Caco-2 (cell line): ENCODE results near the gene CACNA2D2. TPM values are rescaled to one million over a fixed set of nuclear protein-coding genes. Genes with fewer than 3 reads are reported as not detected.

Source experiments
- BruUV-seq: library from RNA; stranded (reverse); fragments of 400-500 nt; replicated peaks from 2 replicates; lab custom pipeline; 2021; lab: Mats Ljungman, UMichigan
- CTCF ChIA-PET: fragments of 300-600 bp; sonication (Branson Sonifier 250); formaldehyde crosslinking; loops from one replicate; lab custom pipeline; 2022; ENCODE audit warnings: antibody characterized with exemption; lab: Charles Lee
- POLR2A ChIA-PET: fragments of 300-600 bp; sonication (Branson Sonifier 250); formaldehyde crosslinking; loops from one replicate; lab custom pipeline; 2022; ENCODE audit warnings: antibody characterized with exemption; lab: Charles Lee
- DNase-seq, 2 experiments: peaks; one replicate each; pipeline versions ENCODE4 v3.0.0 to v3.0.0-alpha.2; 2020 to 2022
- H3K27me3 ChIP-seq: replicated peaks from 2 replicates; pipeline ENCODE4 v1.6.0; 2011; ENCODE audit warnings: low read length; ENCODE audit not compliant: control insufficient read depth, insufficient read depth
- H3K36me3 ChIP-seq: 2 replicates; pipeline ENCODE4 v1.5.1; 2011; ENCODE audit warnings: low read length; ENCODE audit not compliant: control insufficient read depth, insufficient read depth
- H3K4me1 ChIP-seq: fragments of 250-450 bp; sonication (Bioruptor Pico); 2 replicates; pipeline ENCODE4 v1.5.1; 2020; ENCODE audit warnings: mild to moderate bottlenecking
- H3K4me3 ChIP-seq: 2 replicates; pipeline ENCODE4 v1.5.1; 2011; ENCODE audit warnings: low read depth, mild to moderate bottlenecking, control low read depth, low read length
- H3K9me3 ChIP-seq: fragments of 250-450 bp; sonication (Bioruptor Pico); 2 replicates; pipeline ENCODE4 v1.5.1; 2020; ENCODE audit warnings: mild to moderate bottlenecking, moderate library complexity
- H3K27ac Mint-ChIP-seq: one replicate; pipeline ENCODE4 v1.8.0; 2022; ENCODE audit warnings: mixed read lengths; ENCODE audit not compliant: unreplicated experiment
- H3K27me3 Mint-ChIP-seq: one replicate; pipeline ENCODE4 v1.8.0; 2022; ENCODE audit warnings: mixed read lengths; ENCODE audit not compliant: insufficient read depth, unreplicated experiment
- H3K36me3 Mint-ChIP-seq: one replicate; pipeline ENCODE4 v1.8.0; 2022; ENCODE audit warnings: mild to moderate bottlenecking, mixed read lengths; ENCODE audit not compliant: insufficient read depth, unreplicated experiment
- H3K4me1 Mint-ChIP-seq: one replicate; pipeline ENCODE4 v1.8.0; 2022; ENCODE audit warnings: low read depth, mixed read lengths; ENCODE audit not compliant: unreplicated experiment
- H3K4me3 Mint-ChIP-seq: one replicate; pipeline ENCODE4 v1.8.0; 2022; ENCODE audit warnings: mild to moderate bottlenecking, moderate library complexity, mixed read lengths; ENCODE audit not compliant: unreplicated experiment
- H3K9me3 Mint-ChIP-seq: one replicate; pipeline ENCODE4 v1.8.0; 2022; ENCODE audit warnings: mixed read lengths; ENCODE audit not compliant: unreplicated experiment
- CTCF ChIP-seq, 2 experiments: fragments of 200-600 bp in 1 of 2; IDR thresholded peaks; 1 replicate in 1 of 2; 2 replicates in 1 of 2; pipeline versions ENCODE4 v1.5.1 to v1.8.0; 2011 to 2022; ENCODE audit warnings: antibody characterized with exemption in 1 of 2, control low read depth in 1 of 2, inconsistent platforms in 1 of 2, low read depth in 1 of 2, low read length in 1 of 2, mild to moderate bottlenecking in 1 of 2, moderate library complexity in 1 of 2; ENCODE audit not compliant: insufficient read depth in 1 of 2, severe bottlenecking in 1 of 2, unreplicated experiment in 1 of 2
- intact Hi-C: fragments of 100-400 bp; cut with micrococcal nuclease; formaldehyde crosslinking; loops from one replicate; pipeline ENCODE4 v1.10.0; 2022; ENCODE audit not compliant: unreplicated experiment
- total RNA-seq: library from RNA; stranded (reverse); gene quantifications from 2 replicates; pipeline ENCODE4 v1.2.3, GENCODE V29; 2022

The CACNA2D2 gene
- total RNA-seq, 1 experiment from 2014 or later = 0.25 TPM

DNA sequence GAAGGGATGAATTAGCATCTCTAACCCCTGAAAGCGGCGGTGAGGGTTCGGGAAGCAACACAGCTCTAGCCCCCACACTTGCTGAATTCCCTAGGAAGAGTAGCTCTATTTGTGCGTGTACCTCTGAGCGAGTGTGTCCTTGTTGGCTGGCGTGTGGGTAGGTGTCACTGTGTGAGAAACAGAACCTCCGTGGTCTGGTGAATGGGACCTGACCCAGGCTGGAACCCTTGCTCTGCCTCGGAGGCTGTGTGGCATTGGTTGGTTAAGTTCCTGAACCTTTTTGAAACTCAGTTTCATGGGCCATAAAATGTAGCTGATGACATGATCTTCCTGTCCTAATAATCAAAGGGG, 143.7 kb downstream of the CACNA2D2 start:
- ChIA-PET POLR2A (interaction anchor here (0.6 kb wide), 1 partner anchor 21 kb away, joined by 5 read pairs; no protein-coding TSS in a partner anchor), CTCF (no interaction called here)
- DNase-seq = no peak
- BruUV-seq = no TSS peak
- peaks cover 1% of the 10 kb centered on the region; the same call in 1 of the 2 replicates for H3K36me3 ChIP-seq
- intact Hi-C loops = loop anchor here (1.0 kb wide), 1 partner anchor 8 kb away; no protein-coding TSS in a partner anchor
- no peaks in the 10 kb centered on the region for H3K9me3 Mint-ChIP-seq
- no peak overlapping the region for H3K4me3 ChIP-seq
- H3K9me3 ChIP-seq = no peaks in the 10 kb centered on the region
- peaks cover 22% of the 10 kb centered on the region for H3K36me3 Mint-ChIP-seq
- H3K4me1 Mint-ChIP-seq = peaks cover 4% of the 10 kb centered on the region
- H3K27ac Mint-ChIP-seq = peak overlapping the region; percentile 86
- no peak for TF ChIP-seq CTCF (IDR thresholded peaks at IDR 0.05; ENCODE audit: insufficient read depth in 1 of 2, low read depth in 1 of 2, low read length in 1 of 2, severe bottlenecking in 1 of 2, unreplicated experiment in 1 of 2)
- no peaks in the 10 kb centered on the region for H3K27me3 Mint-ChIP-seq
- no peaks in the 10 kb centered on the region for H3K27me3 ChIP-seq
- H3K4me1 ChIP-seq = peaks cover 25% of the 10 kb centered on the region
- peak overlapping the region; percentile 92 for H3K4me3 Mint-ChIP-seq

- TF ChIP-seq CTCF (IDR thresholded peaks at IDR 0.05; ENCODE audit: insufficient read depth in 1 of 2, low read depth in 1 of 2, low read length in 1 of 2, severe bottlenecking in 1 of 2, unreplicated experiment in 1 of 2) = no peak
- H3K4me1 ChIP-seq = peaks cover 25% of the 10 kb centered on the region
- peak within 1 kb of the TSS; percentile 86 for H3K27ac Mint-ChIP-seq
- ChIA-PET POLR2A (interaction anchor here (0.6 kb wide), 1 partner anchor 22 kb away, joined by 5 read pairs; no protein-coding TSS in a partner anchor), CTCF (no interaction called here)
- DNase-seq = peak; percentile 94 to 97
- intact Hi-C loops = loop anchor here (1.0 kb wide), 1 partner anchor 8 kb away; no protein-coding TSS in a partner anchor
- H3K36me3 ChIP-seq = peaks cover 1% of the 10 kb centered on the region; the same call in 1 of the 2 replicates
- peaks cover 4% of the 10 kb centered on the region for H3K4me1 Mint-ChIP-seq
- H3K27me3 ChIP-seq = no peaks in the 10 kb centered on the region
- no peaks in the 10 kb centered on the region for H3K27me3 Mint-ChIP-seq
- H3K9me3 Mint-ChIP-seq = no peaks in the 10 kb centered on the region
- BruUV-seq = no TSS peak
- no peaks in the 10 kb centered on the region for H3K9me3 ChIP-seq
- peak within 1 kb of the TSS; percentile 92 for H3K4me3 Mint-ChIP-seq
- H3K4me3 ChIP-seq = peak within 1 kb of the TSS; percentile 61
- peaks cover 28% of the 10 kb centered on the region for H3K36me3 Mint-ChIP-seq
Observed at GRCh38 chr3:50358911-50359759, 144.3 kb downstream of the CACNA2D2 start, which contains the start of gene TMEM115. TSS of gene TMEM115 (minus strand) at chr3:50359521. CDS start at chr3:50359063, 458 bp downstream.

DNA sequence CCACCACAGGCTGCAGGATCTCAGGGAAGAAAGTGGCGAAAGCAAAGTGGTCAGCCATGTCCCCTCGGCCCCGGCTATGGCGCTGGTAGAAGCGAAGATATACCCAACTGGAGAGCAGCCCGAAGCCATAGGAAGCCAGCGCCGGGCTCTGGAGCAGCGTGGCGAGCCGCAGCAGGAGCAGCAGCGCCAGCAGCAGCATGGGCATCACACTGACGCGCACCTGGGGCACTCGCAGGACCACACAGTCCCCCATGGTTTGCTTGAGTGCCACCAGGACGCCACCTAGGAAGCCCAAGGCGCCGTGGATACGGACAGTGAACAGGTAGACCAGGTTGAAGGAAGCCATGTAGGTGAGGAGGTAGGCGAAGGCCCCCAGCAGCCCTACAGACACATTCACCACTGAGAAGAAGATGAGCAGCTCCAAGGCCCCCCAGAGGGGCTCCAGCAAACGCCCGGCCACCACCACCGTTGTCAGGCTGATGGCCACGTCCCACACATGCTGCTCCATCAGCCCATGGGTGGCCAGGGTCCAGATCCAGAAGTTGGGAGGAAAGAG, 145.0 kb downstream of the CACNA2D2 start:
- CTCF ChIA-PET = no interaction called here
- no TSS peak for BruUV-seq

More for the DNA sequence above, 145.0 kb downstream of the CACNA2D2 start:
- H3K4me1 Mint-ChIP-seq = peaks cover 4% of the 10 kb centered on the region
- no peak for DNase-seq
- Histone ChIP-seq H3K9me3 (no peaks in the 10 kb centered on the region), H3K36me3 (peaks cover 1% of the 10 kb centered on the region; the same call in 1 of the 2 replicates), H3K4me3 (peak overlapping the region; percentile 61), H3K4me1 (peaks cover 25% of the 10 kb centered on the region), H3K27me3 (no peaks in the 10 kb centered on the region)
- POLR2A ChIA-PET = no interaction called here
- peak overlapping the region; percentile 92 for H3K4me3 Mint-ChIP-seq
- peaks cover 31% of the 10 kb centered on the region for H3K36me3 Mint-ChIP-seq
- no peaks in the 10 kb centered on the region for H3K27me3 Mint-ChIP-seq
- no peak for TF ChIP-seq CTCF (IDR thresholded peaks at IDR 0.05; ENCODE audit: insufficient read depth in 1 of 2, low read depth in 1 of 2, low read length in 1 of 2, severe bottlenecking in 1 of 2, unreplicated experiment in 1 of 2)
- peak overlapping the region; percentile 86 for H3K27ac Mint-ChIP-seq
- H3K9me3 Mint-ChIP-seq = no peaks in the 10 kb centered on the region
- intact Hi-C loops = no loop called here
